Uterus (tissue), 4 donors: Measurements from ENCODE around the gene PLLP. TPM values are rescaled to one million over a fixed set of nuclear protein-coding genes. Genes with fewer than 3 reads are reported as not detected.
"Not testable (repeated sequence)": the region's sequence is repeated elsewhere in the genome, so short reads cannot be mapped to it uniquely, and the experiment has no call there.

Experiments used
- DNase-seq, 2 donors: peaks; one replicate each; pipeline ENCODE4 v3.0.0-alpha.2; 2019 to 2020
- H3K27ac ChIP-seq, 2 donors: fragments of 200-600 bp; sonication (generic); 1 replicate in 1 of 2; 2 replicates in 1 of 2; pipeline ENCODE4 v1.5.1; 2016 to 2018
- H3K27me3 ChIP-seq, 2 donors: fragments of 200-600 bp; sonication (generic); one replicate each; pipeline ENCODE4 v1.5.1; 2018 to 2019; ENCODE audit warnings: control low read depth in 1 of 2
- H3K36me3 ChIP-seq, 2 donors: fragments of 200-600 bp; sonication (generic); one replicate each; pipeline ENCODE4 v1.5.1; 2019; ENCODE audit warnings: control low read depth in 1 of 2
- H3K4me1 ChIP-seq, 2 donors: fragments of 200-600 bp; sonication (generic); one replicate each; pipeline ENCODE4 v1.5.1; 2018 to 2019; ENCODE audit warnings: control low read depth in 1 of 2
- H3K4me3 ChIP-seq, 2 donors: fragments of 200-600 bp; sonication (generic); 1 replicate in 1 of 2; 2 replicates in 1 of 2; pipeline ENCODE4 v1.5.1; 2018 to 2019; ENCODE audit warnings: mild to moderate bottlenecking in 1 of 2
- H3K9me3 ChIP-seq, 2 donors: fragments of 200-600 bp; sonication (generic); one replicate each; pipeline ENCODE4 v1.5.1; 2019; ENCODE audit warnings: control low read depth in 1 of 2
- POLR2A ChIP-seq, 2 donors: fragments of 450-650 bp; IDR thresholded peaks; one replicate each; pipeline ENCODE4 v1.6.1; 2016; ENCODE audit warnings: antibody characterized with exemption in 2 of 2, mild to moderate bottlenecking in 1 of 2, moderate library complexity in 1 of 2
- intact Hi-C: fragments of 100-400 bp; cut with DNase I; formaldehyde crosslinking; loops from one replicate; pipeline ENCODE4 v1.15.1; 2023; ENCODE audit warnings: low total_unique reads
- total RNA-seq, 4 donors: library from RNA; depleted of rRNA in 3 of 4; stranded (reverse); fragments of >200 nt in 3 of 4; gene quantifications; one replicate each; pipeline versions ENCODE4 v1.1.0 to v1.2.4, GENCODE V29; 2014 to 2023
- TF ChIP-seq, protein P1 (sequence below), 4 experiments: fragments of 200-600 bp in 2 of 4; fragments of 450-650 bp in 2 of 4; sonication (generic) in 2 of 4; IDR thresholded peaks; one replicate each; pipeline ENCODE4 v1.5.1; 2016 to 2019; ENCODE audit warnings: antibody characterized with exemption in 4 of 4, mild to moderate bottlenecking in 2 of 4, moderate library complexity in 1 of 4
- donor health status: DM: yes; HTN: yes; CAD: no.

The PLLP gene
- total RNA-seq, 4 donors from 2014 or later: 2.6 to 19.1 (median 6.2) TPM; not detected in 1

DNA sequence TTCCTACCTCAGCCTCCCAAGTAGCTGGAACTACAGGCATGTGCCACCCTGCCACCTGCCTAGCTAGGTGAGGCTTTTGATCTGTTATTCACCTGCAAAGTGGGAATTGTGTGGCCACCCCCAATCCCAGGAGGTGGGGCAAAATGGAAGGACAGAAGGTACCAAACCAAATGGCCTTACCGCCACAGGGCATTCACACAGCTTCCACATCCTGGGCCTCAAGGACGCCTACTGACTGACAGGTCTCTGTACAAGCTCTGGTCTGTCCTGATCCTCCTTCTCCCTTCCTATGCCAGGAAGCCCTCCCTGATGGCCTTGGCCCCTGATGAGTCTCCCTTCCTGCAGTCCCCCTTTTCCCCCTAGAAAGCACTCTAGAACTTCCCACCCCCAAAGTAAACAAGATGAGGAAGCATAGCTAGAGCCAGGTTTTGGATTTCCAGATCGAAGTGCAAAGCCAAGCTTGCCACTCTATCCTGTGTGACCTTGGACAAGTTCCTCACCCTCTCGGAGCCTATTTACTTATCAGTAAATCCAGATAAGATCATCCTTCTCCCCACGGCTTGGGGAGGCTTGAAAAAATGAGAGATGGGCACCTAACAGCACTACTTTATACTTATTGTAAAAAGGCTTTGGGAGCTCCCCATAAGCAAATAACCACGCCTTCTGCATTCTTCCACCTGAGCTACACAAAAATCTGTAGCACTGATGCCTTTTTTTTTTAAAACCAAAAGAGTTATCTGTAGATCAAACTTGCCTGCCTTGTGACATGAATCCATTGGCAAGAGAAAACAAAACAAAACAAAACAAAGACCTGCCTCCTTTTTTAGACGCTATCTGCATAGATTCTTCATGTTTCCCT is 4.5 kb downstream of the PLLP start:
- Histone ChIP-seq H3K36me3 (no peaks in the 10 kb centered on the region), H3K9me3 (no peaks in the 10 kb centered on the region), H3K4me1 (peaks cover 0 to 8% of the 10 kb centered on the region in 2 donors), H3K4me3 (no peak overlapping the region), H3K27me3 (no peaks in the 10 kb centered on the region), H3K27ac (no peak overlapping the region)
- intact Hi-C loops: no loop called here
- TF ChIP-seq POLR2A (IDR thresholded peaks at IDR 0.05): no peak
- TF ChIP-seq, protein P1, sequence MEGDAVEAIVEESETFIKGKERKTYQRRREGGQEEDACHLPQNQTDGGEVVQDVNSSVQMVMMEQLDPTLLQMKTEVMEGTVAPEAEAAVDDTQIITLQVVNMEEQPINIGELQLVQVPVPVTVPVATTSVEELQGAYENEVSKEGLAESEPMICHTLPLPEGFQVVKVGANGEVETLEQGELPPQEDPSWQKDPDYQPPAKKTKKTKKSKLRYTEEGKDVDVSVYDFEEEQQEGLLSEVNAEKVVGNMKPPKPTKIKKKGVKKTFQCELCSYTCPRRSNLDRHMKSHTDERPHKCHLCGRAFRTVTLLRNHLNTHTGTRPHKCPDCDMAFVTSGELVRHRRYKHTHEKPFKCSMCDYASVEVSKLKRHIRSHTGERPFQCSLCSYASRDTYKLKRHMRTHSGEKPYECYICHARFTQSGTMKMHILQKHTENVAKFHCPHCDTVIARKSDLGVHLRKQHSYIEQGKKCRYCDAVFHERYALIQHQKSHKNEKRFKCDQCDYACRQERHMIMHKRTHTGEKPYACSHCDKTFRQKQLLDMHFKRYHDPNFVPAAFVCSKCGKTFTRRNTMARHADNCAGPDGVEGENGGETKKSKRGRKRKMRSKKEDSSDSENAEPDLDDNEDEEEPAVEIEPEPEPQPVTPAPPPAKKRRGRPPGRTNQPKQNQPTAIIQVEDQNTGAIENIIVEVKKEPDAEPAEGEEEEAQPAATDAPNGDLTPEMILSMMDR (IDR thresholded peaks at IDR 0.05): no peak
- no peak for DNase-seq

DNA sequence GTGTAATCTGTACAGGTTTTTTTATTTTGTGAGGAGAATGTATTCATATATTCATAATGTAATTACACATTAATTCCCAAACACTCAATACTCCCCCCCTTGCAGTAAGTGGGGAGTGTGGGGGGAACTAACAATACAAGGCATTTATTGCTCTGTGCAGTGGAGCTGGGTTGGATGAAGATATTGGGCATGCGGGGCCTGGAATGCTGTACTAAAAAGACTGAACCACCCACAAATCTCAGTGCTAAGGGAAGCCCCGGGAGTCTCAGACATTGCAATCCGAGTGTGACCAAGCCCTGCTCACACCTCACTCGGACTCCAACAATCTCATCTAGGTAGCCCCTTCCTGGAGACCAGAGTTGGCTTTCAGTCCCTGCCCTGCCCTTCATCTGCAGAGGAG is 6.0 kb downstream of the PLLP start:
- DNase-seq: no peak
- Histone ChIP-seq H3K4me1 (no peaks in the 10 kb centered on the region), H3K27me3 (no peaks in the 10 kb centered on the region), H3K36me3 (no peaks in the 10 kb centered on the region), H3K9me3 (no peaks in the 10 kb centered on the region), H3K27ac (no peak overlapping the region), H3K4me3 (no peak overlapping the region)
- intact Hi-C loops: no loop called here
- no peak for TF ChIP-seq POLR2A (IDR thresholded peaks at IDR 0.05)
- TF ChIP-seq, protein P1 (IDR thresholded peaks at IDR 0.05): no peak

DNA sequence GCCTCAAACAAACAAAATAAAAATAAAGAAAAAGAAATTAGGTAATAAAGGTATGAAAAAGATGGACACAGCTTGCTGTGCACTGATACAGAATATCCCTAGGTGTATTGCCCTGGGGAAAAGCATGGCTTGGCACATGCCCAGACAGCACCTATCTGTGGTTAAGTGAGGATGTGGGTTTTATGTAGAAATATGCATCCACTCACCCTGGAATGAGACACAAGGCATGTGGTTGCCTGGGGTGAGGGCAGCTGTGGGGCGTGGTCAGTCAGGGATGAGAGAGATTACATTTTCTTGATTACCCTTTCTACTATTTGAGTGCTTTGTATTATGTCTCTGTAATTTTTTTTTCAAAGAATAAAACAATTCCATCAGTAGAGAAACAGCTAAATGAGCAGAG is 6.9 kb downstream of the PLLP start:
- no peak for DNase-seq
- H3K9me3 ChIP-seq: no peaks in the 10 kb centered on the region
- intact Hi-C loops: no loop called here
- no peaks in the 10 kb centered on the region for H3K36me3 ChIP-seq
- TF ChIP-seq, protein P1 (IDR thresholded peaks at IDR 0.05): no peak
- no peak for TF ChIP-seq POLR2A (IDR thresholded peaks at IDR 0.05)
- no peaks in the 10 kb centered on the region for H3K27me3 ChIP-seq
- H3K4me1 ChIP-seq: no peaks in the 10 kb centered on the region
- H3K4me3 ChIP-seq: no peak overlapping the region
- no peak overlapping the region for H3K27ac ChIP-seq

DNA sequence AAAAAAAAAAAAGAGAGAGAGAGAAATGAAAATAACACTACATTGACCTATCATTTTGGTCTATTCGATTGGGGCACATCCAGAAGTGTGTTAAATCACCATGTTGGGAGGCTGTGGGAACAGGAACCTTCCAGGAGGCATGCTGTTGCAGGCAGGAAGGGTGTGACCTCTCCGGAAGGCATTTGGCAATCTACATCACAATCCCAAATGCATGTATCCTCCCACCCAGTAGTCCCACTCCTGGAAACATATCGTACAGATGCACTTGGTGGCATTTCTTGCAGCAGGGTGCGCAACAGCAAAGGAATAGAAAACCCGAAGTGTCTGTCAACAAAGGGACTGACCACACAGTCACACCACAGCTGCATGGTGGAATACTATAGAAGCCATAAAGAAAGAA is 7.9 kb downstream of the PLLP start:
- intact Hi-C loops: no loop called here
- Histone ChIP-seq H3K4me1 (no peaks in the 10 kb centered on the region), H3K36me3 (no peaks in the 10 kb centered on the region), H3K27me3 (no peaks in the 10 kb centered on the region), H3K27ac (peak overlapping the region in 1 of 2 donors; percentile 2), H3K4me3 (no peak overlapping the region), H3K9me3 (no peaks in the 10 kb centered on the region)
- DNase-seq: no peak
- no peak for TF ChIP-seq POLR2A (IDR thresholded peaks at IDR 0.05)
- TF ChIP-seq, protein P1 (IDR thresholded peaks at IDR 0.05): no peak

DNA sequence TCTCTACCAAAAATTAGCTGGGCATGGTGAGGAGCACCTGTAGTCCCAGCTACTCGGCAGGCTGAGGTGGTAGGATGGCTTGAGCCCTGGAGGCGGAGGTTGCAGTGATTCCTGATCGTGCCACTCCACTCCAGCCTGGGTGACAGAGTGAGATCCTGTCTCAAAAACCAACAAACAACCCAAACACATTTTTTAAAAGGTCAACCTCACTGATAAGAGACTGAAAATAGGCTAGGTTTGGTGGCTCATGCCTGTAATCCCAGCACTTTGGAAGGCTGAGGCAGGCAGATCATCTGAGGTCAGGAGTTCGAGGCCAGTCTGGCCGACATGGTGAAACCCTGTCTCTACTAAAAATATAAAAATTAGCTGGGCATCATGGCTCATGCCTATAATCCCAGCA is 8.5 kb downstream of the PLLP start:
- H3K27me3 ChIP-seq, DNase-seq, H3K4me1 ChIP-seq, H3K27ac ChIP-seq, H3K36me3 ChIP-seq, H3K9me3 ChIP-seq, intact Hi-C loops, H3K4me3 ChIP-seq: not testable (repeated sequence)
